Measurements from ENCODE around the gene IFT80. TPM values are rescaled to one million over a fixed set of nuclear protein-coding genes. Genes with fewer than 3 reads are reported as not detected.
"Not testable (repeated sequence)": the region's sequence is repeated elsewhere in the genome, so short reads cannot be mapped to it uniquely, and the experiment has no call there.

IFT80 gene
- total RNA-seq, 1 donor from 2014 or later, result 43.3 TPM

DNA sequence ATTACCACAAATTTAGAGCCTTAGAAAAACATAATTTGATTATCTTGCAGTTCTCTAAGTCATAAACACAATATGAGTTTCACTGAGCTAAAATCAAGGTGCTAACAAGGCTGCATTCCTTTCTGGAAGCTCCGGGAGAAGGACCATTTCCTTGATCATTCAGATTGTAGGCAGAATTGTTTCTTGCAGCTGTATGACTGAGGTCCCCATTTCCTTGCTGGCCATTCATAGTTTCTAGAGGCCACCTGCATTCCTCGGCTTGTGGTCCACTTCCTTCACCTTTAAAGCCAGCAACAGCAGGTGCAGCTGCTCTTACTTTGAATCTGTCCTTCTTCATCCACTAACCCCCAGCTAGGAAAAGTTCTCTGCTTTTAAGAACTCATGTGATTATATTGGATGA, 58.7 kb downstream of the IFT80 start:
- Mint-ChIP-seq H3K36me3 (ENCODE audit: unreplicated experiment) (peaks cover 20% of the 10 kb centered on the region), H3K27me3 (ENCODE audit: unreplicated experiment) (no peaks in the 10 kb centered on the region), H3K4me3 (ENCODE audit: unreplicated experiment) (no peak overlapping the region), H3K27ac (ENCODE audit: unreplicated experiment) (no peak overlapping the region), H3K4me1 (ENCODE audit: unreplicated experiment) (no peaks in the 10 kb centered on the region), H3K9me3 (ENCODE audit: unreplicated experiment) (peaks cover 9% of the 10 kb centered on the region)
- DNase-seq (ENCODE audit: extremely low spot score, unreplicated experiment), result no peak
- TF ChIP-seq, protein P1, sequence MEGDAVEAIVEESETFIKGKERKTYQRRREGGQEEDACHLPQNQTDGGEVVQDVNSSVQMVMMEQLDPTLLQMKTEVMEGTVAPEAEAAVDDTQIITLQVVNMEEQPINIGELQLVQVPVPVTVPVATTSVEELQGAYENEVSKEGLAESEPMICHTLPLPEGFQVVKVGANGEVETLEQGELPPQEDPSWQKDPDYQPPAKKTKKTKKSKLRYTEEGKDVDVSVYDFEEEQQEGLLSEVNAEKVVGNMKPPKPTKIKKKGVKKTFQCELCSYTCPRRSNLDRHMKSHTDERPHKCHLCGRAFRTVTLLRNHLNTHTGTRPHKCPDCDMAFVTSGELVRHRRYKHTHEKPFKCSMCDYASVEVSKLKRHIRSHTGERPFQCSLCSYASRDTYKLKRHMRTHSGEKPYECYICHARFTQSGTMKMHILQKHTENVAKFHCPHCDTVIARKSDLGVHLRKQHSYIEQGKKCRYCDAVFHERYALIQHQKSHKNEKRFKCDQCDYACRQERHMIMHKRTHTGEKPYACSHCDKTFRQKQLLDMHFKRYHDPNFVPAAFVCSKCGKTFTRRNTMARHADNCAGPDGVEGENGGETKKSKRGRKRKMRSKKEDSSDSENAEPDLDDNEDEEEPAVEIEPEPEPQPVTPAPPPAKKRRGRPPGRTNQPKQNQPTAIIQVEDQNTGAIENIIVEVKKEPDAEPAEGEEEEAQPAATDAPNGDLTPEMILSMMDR (IDR thresholded peaks at IDR 0.05), result no peak

DNA sequence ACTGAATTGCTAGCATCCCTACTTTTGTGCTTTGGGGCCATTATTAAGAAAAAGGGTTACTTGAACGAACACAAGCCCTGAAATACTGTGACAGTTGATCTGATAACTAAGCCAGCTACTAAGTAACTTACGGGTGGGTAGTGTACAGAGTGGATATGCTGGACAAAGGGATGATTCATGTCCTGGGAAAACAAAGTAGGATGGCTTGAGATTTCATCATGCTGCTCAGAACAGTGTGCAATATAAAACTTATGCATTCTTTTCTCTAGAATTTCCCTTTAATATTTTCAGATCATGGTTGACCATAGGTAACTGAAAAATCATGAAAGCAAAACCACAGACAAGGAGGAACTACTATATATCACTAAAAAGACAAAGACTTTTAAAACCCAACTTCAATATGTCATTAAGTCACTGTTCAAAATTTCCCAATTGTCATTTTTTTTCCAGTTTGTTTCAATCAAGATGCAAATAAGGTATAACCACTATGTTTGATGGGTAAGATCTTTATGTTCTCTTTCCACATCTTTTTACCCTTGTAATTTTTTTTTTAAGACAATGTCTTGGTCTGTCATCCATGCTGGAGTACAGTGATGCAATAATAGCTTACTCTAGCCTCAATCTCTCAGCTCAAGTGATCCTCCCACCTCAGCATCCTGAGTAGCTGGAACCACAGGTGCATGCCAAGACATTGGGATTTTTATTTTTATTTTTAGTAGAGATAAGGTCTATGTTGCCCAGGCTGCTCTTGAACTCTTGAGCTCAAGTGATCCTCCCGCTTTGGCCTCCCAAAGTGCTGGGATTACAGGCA, 67.7 kb downstream of the IFT80 start:
- H3K4me3 Mint-ChIP-seq (ENCODE audit: unreplicated experiment), result no peak overlapping the region

DNA sequence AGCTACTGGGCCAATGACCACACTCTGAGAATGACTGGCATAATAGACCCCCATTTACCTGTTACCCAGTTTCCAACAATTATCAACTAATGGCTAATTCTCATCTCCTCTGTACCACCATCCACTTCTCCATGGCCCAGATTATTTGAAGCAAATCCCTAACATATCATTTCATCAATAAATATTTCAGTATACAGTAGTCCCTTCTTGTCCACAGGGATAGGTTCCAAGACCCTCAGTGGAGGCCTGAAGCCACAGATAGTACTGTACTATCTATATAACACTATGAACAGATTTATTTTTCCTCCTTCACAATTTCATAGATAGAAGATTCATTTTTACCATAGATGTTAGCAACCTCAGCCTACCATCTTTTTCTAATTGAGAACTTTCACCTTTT, 68.3 kb downstream of the IFT80 start:
- Mint-ChIP-seq H3K27me3 (ENCODE audit: unreplicated experiment) (no peaks in the 10 kb centered on the region), H3K4me3 (ENCODE audit: unreplicated experiment) (no peak overlapping the region), H3K4me1 (ENCODE audit: unreplicated experiment) (peaks cover 15% of the 10 kb centered on the region), H3K9me3 (ENCODE audit: unreplicated experiment) (peaks cover 5% of the 10 kb centered on the region), H3K36me3 (ENCODE audit: unreplicated experiment) (peaks cover 16% of the 10 kb centered on the region), H3K27ac (ENCODE audit: unreplicated experiment) (peak overlapping the region; percentile 92)
- TF ChIP-seq, protein P1 (IDR thresholded peaks at IDR 0.05), result no peak
- no peak for DNase-seq (ENCODE audit: extremely low spot score, unreplicated experiment)

More for the DNA sequence above, 67.7 kb downstream of the IFT80 start:
- no peak for DNase-seq (ENCODE audit: extremely low spot score, unreplicated experiment)
- TF ChIP-seq, protein P1 (IDR thresholded peaks at IDR 0.05), result no peak
- Mint-ChIP-seq H3K4me1 (ENCODE audit: unreplicated experiment) (peaks cover 15% of the 10 kb centered on the region), H3K27me3 (ENCODE audit: unreplicated experiment) (no peaks in the 10 kb centered on the region), H3K9me3 (ENCODE audit: unreplicated experiment) (peaks cover 5% of the 10 kb centered on the region), H3K27ac (ENCODE audit: unreplicated experiment) (peak overlapping the region; percentile 92), H3K36me3 (ENCODE audit: unreplicated experiment) (peaks cover 16% of the 10 kb centered on the region)

DNA sequence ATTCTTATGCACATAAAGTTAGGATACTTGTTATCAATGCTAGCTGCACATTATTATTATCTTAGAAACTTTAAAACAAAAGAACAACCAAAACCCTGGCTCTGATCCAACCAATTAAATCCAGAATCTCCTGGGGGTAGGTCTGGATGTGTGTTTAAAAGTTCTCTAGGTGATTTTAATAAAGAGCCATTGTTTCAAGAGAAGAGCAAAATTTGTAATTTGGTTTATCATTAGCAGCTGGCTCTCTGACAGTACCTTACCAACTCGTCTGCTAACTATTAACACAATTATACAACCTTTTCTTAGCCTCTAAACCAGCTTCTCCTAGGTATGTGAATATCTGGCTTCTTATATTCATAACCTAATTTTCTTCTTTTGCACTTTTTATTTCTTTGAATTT, 68.9 kb downstream of the IFT80 start:
- peaks cover 19% of the 10 kb centered on the region for H3K36me3 Mint-ChIP-seq (ENCODE audit: unreplicated experiment)
- peaks cover 15% of the 10 kb centered on the region for H3K4me1 Mint-ChIP-seq (ENCODE audit: unreplicated experiment)

DNA sequence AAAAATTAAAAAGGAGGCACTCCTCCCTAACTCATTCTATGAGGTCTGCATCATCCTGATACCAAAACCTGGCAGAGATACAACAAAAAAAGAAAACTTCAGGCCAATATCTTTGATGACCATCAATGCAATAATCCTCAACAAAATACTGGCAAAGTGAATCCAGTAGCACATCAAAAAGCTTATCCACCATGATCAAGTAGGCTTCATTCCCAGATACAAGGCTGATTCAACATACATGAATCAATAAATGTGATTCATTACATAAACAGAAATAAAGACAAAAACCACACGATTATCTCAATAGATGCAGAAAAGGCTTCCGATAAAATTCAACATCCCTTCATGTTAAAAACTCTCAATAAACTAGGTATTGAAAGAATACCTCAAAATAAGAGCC, 72.7 kb downstream of the IFT80 start:
- H3K36me3 Mint-ChIP-seq (ENCODE audit: unreplicated experiment), result peaks cover 19% of the 10 kb centered on the region
- not testable (repeated sequence) for H3K9me3 Mint-ChIP-seq (ENCODE audit: unreplicated experiment); H3K27ac Mint-ChIP-seq (ENCODE audit: unreplicated experiment); H3K4me1 Mint-ChIP-seq (ENCODE audit: unreplicated experiment); DNase-seq (ENCODE audit: extremely low spot score, unreplicated experiment); H3K27me3 Mint-ChIP-seq (ENCODE audit: unreplicated experiment); H3K4me3 Mint-ChIP-seq (ENCODE audit: unreplicated experiment)

More for the DNA sequence above, 68.9 kb downstream of the IFT80 start:
- H3K27ac Mint-ChIP-seq (ENCODE audit: unreplicated experiment), result no peak overlapping the region
- no peak overlapping the region for H3K4me3 Mint-ChIP-seq (ENCODE audit: unreplicated experiment)
- H3K27me3 Mint-ChIP-seq (ENCODE audit: unreplicated experiment), result no peaks in the 10 kb centered on the region
- peaks cover 5% of the 10 kb centered on the region for H3K9me3 Mint-ChIP-seq (ENCODE audit: unreplicated experiment)
- TF ChIP-seq, protein P1 (IDR thresholded peaks at IDR 0.05), result no peak
- DNase-seq (ENCODE audit: extremely low spot score, unreplicated experiment), result no peak

DNA sequence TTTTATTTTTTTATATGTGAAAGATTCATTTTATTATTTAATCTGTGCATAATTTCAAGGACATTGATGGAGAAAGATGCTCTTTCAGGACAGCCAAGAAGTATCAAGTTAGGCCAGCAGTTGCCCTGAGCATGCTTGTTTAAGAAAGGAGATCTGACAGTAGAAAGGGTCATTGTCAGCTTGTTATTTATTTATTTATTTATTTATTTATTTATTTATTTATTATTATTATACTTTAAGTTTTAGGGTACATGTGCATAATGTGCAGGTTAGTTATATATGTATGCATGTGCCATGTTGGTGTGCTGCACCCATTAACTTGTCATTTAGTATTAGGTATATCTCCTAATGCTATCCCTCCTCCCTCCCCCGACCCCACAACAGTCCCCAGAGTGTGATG, 77.2 kb downstream of the IFT80 start:
- H3K9me3 Mint-ChIP-seq (ENCODE audit: unreplicated experiment); H3K4me1 Mint-ChIP-seq (ENCODE audit: unreplicated experiment); H3K27ac Mint-ChIP-seq (ENCODE audit: unreplicated experiment); DNase-seq (ENCODE audit: extremely low spot score, unreplicated experiment); H3K27me3 Mint-ChIP-seq (ENCODE audit: unreplicated experiment); H3K4me3 Mint-ChIP-seq (ENCODE audit: unreplicated experiment): not testable (repeated sequence)
- peaks cover 17% of the 10 kb centered on the region for H3K36me3 Mint-ChIP-seq (ENCODE audit: unreplicated experiment)

Data from osteocyte (in vitro differentiated cells).